ENCODE measurements around the gene MLXIP. TPM values are rescaled to one million over a fixed set of nuclear protein-coding genes. Genes with fewer than 3 reads are reported as not detected.

Gene MLXIP
- total RNA-seq, 4 donors from 2014 or later = 33.8 to 82.2 (median 50.9) TPM

GRCh38 chr12:122137681-122138080, 59.1 kb downstream of the MLXIP start:
- WGBS = 36% methylated on average over 1 of the region's 11 CpGs
- H3K4me3 ChIP-seq = no peak overlapping the region
- H3K4me1 ChIP-seq = no peaks in the 10 kb centered on the region
- H3K27ac ChIP-seq (replicated peaks in 1 of 4) = no peak overlapping the region
- H3K36me3 ChIP-seq = peaks cover 72 to 97% (median 87%) of the 10 kb centered on the region in 4 donors
- TF ChIP-seq POLR2A (IDR thresholded peaks at IDR 0.05; ENCODE audit: low read depth) (no peak), POLR2AphosphoS5 (IDR thresholded peaks at IDR 0.05) (no peak), EP300 (IDR thresholded peaks at IDR 0.05) (no peak)
- TF ChIP-seq, protein P1, sequence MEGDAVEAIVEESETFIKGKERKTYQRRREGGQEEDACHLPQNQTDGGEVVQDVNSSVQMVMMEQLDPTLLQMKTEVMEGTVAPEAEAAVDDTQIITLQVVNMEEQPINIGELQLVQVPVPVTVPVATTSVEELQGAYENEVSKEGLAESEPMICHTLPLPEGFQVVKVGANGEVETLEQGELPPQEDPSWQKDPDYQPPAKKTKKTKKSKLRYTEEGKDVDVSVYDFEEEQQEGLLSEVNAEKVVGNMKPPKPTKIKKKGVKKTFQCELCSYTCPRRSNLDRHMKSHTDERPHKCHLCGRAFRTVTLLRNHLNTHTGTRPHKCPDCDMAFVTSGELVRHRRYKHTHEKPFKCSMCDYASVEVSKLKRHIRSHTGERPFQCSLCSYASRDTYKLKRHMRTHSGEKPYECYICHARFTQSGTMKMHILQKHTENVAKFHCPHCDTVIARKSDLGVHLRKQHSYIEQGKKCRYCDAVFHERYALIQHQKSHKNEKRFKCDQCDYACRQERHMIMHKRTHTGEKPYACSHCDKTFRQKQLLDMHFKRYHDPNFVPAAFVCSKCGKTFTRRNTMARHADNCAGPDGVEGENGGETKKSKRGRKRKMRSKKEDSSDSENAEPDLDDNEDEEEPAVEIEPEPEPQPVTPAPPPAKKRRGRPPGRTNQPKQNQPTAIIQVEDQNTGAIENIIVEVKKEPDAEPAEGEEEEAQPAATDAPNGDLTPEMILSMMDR (IDR thresholded peaks at IDR 0.05) = no peak
- DNase-seq (ENCODE audit: extremely low spot score) = no peak
- H3K27me3 ChIP-seq = no peaks in the 10 kb centered on the region
- intact Hi-C loops (cut with DNase I) = loop anchor here (10.0 kb wide), 1 partner anchor 57 kb away; no protein-coding TSS in a partner anchor
- H3K9me3 ChIP-seq = no peaks in the 10 kb centered on the region

- peaks cover 73 to 97% (median 87%) of the 10 kb centered on the region in 4 donors for H3K36me3 ChIP-seq
- intact Hi-C loops (cut with DNase I) = loop anchor here (10.0 kb wide), 1 partner anchor 57 kb away; no protein-coding TSS in a partner anchor
- no peak overlapping the region for H3K4me3 ChIP-seq
- 73% methylated on average over 10 of the region's 11 CpGs for WGBS
- H3K4me1 ChIP-seq = no peaks in the 10 kb centered on the region
- H3K9me3 ChIP-seq = no peaks in the 10 kb centered on the region
- TF ChIP-seq POLR2A (IDR thresholded peaks at IDR 0.05; ENCODE audit: low read depth) = no peak
- TF ChIP-seq, protein P1 (IDR thresholded peaks at IDR 0.05) = no peak
- no peak for TF ChIP-seq EP300 (IDR thresholded peaks at IDR 0.05)
- no peak for TF ChIP-seq POLR2AphosphoS5 (IDR thresholded peaks at IDR 0.05)
- DNase-seq (ENCODE audit: extremely low spot score) = no peak
- no peaks in the 10 kb centered on the region for H3K27me3 ChIP-seq
- H3K27ac ChIP-seq (replicated peaks in 1 of 4) = no peak overlapping the region
Measured at GRCh38 chr12:122138181-122138580, 59.6 kb downstream of the MLXIP start.

GRCh38 chr12:122138616-122139015, 60.1 kb downstream of the MLXIP start:
- DNase-seq (ENCODE audit: extremely low spot score) = no peak
- intact Hi-C loops (cut with DNase I) = loop anchor here (10.0 kb wide), 1 partner anchor 56 kb away; no protein-coding TSS in a partner anchor
- H3K36me3 ChIP-seq = peaks cover 73 to 97% (median 87%) of the 10 kb centered on the region in 4 donors
- TF ChIP-seq, protein P1 (IDR thresholded peaks at IDR 0.05) = no peak
- TF ChIP-seq POLR2AphosphoS5 (IDR thresholded peaks at IDR 0.05) (no peak), POLR2A (IDR thresholded peaks at IDR 0.05; ENCODE audit: low read depth) (no peak), EP300 (IDR thresholded peaks at IDR 0.05) (no peak)
- no peak overlapping the region for H3K4me3 ChIP-seq
- H3K27ac ChIP-seq (replicated peaks in 1 of 4) = no peak overlapping the region
- WGBS = 88% methylated on average over 7 of the region's 11 CpGs
- no peaks in the 10 kb centered on the region for H3K27me3 ChIP-seq
- no peaks in the 10 kb centered on the region for H3K4me1 ChIP-seq
- H3K9me3 ChIP-seq = no peaks in the 10 kb centered on the region

DNA sequence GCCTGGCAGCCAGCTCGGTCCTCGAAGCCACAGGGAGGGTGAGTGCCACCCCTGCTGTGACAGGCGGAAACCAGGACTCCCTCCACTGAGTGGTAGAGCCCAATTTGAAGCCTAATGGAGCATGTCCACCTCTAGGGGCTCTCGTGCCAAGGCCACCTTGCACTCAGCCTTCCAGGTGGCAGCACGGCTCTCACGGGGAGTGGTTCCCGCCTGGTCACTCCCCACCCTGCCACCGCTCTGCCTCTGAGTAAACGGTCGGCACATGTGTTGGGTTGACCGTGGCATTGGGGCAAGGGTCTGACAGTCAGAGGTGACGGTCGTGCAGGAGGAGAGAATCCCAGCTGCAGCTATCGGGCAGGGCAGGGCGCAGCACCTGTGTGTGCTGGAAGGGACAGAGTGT, 60.7 kb downstream of the MLXIP start:
- no peaks in the 10 kb centered on the region for H3K9me3 ChIP-seq
- no peak for DNase-seq (ENCODE audit: extremely low spot score)
- H3K4me3 ChIP-seq = no peak overlapping the region
- intact Hi-C loops (cut with DNase I) = loop anchor here (10.0 kb wide), 1 partner anchor 56 kb away; no protein-coding TSS in a partner anchor
- WGBS = 89% methylated on average over 14 of the region's 15 CpGs
- H3K27me3 ChIP-seq = no peaks in the 10 kb centered on the region
- H3K36me3 ChIP-seq = peaks cover 74 to 96% (median 87%) of the 10 kb centered on the region in 4 donors
- H3K27ac ChIP-seq (replicated peaks in 1 of 4) = no peak overlapping the region
- TF ChIP-seq EP300 (IDR thresholded peaks at IDR 0.05) = no peak
- TF ChIP-seq, protein P1 (IDR thresholded peaks at IDR 0.05) = no peak
- TF ChIP-seq POLR2AphosphoS5 (IDR thresholded peaks at IDR 0.05) = no peak
- no peak for TF ChIP-seq POLR2A (IDR thresholded peaks at IDR 0.05; ENCODE audit: low read depth)
- no peaks in the 10 kb centered on the region for H3K4me1 ChIP-seq

DNA sequence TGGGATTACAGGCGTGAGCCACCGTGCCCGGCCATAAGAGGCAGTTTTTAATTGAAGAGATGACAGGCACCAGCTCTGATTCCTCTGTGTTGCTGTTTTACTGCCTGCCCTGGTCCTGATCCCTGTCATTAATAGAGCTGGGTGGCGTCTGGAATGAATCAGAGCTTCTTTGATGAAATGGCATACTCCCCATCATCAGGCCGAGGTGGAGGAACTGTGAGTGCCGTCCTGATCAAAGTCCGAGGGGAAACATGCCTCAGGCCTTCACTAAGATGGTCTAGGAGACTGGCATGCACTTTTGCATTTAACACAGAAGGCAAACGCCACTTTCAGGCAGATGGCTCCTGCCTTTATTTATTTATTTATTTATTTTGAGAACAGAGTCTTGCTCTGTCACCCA, 61.4 kb downstream of the MLXIP start:
- no peak for TF ChIP-seq POLR2A (IDR thresholded peaks at IDR 0.05; ENCODE audit: low read depth)
- H3K36me3 ChIP-seq = peaks cover 70 to 96% (median 85%) of the 10 kb centered on the region in 4 donors

More for the DNA sequence above, 61.4 kb downstream of the MLXIP start:
- intact Hi-C loops (cut with DNase I) = loop anchor here (10.0 kb wide), 1 partner anchor 55 kb away; no protein-coding TSS in a partner anchor
- H3K27ac ChIP-seq (replicated peaks in 1 of 4) = no peak overlapping the region
- H3K4me3 ChIP-seq = no peak overlapping the region
- no peaks in the 10 kb centered on the region for H3K9me3 ChIP-seq
- 88% methylated on average over 8 of the region's 8 CpGs for WGBS
- H3K4me1 ChIP-seq = no peaks in the 10 kb centered on the region
- DNase-seq (ENCODE audit: extremely low spot score) = no peak
- no peaks in the 10 kb centered on the region for H3K27me3 ChIP-seq
